Fibroblast of lung (primary cell): Measurements from ENCODE around the gene FILIP1L. TPM values are rescaled to one million over a fixed set of nuclear protein-coding genes. Genes with fewer than 3 reads are reported as not detected.

ENCODE experiments used
- DNase-seq, 2 donors: peaks; one replicate each; pipeline versions ENCODE4 v3.0.0 to v3.0.0-alpha.2; 2010; ENCODE audit warnings: low read depth in 2 of 2
- H2AFZ ChIP-seq: 2 replicates; pipeline ENCODE4 v1.5.1; 2012; ENCODE audit warnings: low read length, control low read depth, inconsistent platforms
- H3K27ac ChIP-seq: 2 replicates; pipeline ENCODE4 v1.5.1; 2011; ENCODE audit warnings: low read length, control low read depth; ENCODE audit not compliant: insufficient read depth
- H3K27me3 ChIP-seq: 2 replicates; pipeline ENCODE4 v1.5.1; 2011; ENCODE audit warnings: mild to moderate bottlenecking, low read length; ENCODE audit not compliant: control insufficient read depth, insufficient read depth
- H3K36me3 ChIP-seq: 2 replicates; pipeline ENCODE4 v1.5.1; 2011; ENCODE audit warnings: low read length; ENCODE audit not compliant: control insufficient read depth, insufficient read depth
- H3K4me1 ChIP-seq: 2 replicates; pipeline ENCODE4 v1.5.1; 2011; ENCODE audit warnings: low read length; ENCODE audit not compliant: control insufficient read depth, insufficient read depth; ENCODE audit errors: extremely low read depth
- H3K4me2 ChIP-seq: 2 replicates; pipeline ENCODE4 v1.5.1; 2011; ENCODE audit warnings: low read length, control low read depth; ENCODE audit not compliant: insufficient read depth; ENCODE audit errors: extremely low read depth
- H3K4me3 ChIP-seq, 4 experiments: fragments of 200-600 bp in 1 of 4; sonication (generic) in 1 of 4; replicated peaks in 1 of 4; 2 replicates each; pipeline ENCODE4 v1.5.1; 2011 to 2016; ENCODE audit warnings: low read length in 4 of 4, low read depth in 3 of 4, mild to moderate bottlenecking in 3 of 4, control low read depth in 2 of 4, inconsistent platforms in 1 of 4, mixed read lengths in 1 of 4; ENCODE audit not compliant: insufficient read depth in 1 of 4; ENCODE audit errors: control extremely low read depth in 1 of 4
- H3K79me2 ChIP-seq: 2 replicates; pipeline ENCODE4 v1.5.1; 2012; ENCODE audit warnings: mild to moderate bottlenecking, low read length, inconsistent platforms; ENCODE audit not compliant: control insufficient read depth, insufficient read depth
- H3K9ac ChIP-seq: 2 replicates; pipeline ENCODE4 v1.5.1; 2011; ENCODE audit warnings: mild to moderate bottlenecking, low read length, control low read depth; ENCODE audit not compliant: insufficient read depth
- H3K9me3 ChIP-seq: 2 replicates; pipeline ENCODE4 v1.5.1; 2012; ENCODE audit warnings: low read depth, low read length; ENCODE audit not compliant: control insufficient read depth, insufficient read depth
- H4K20me1 ChIP-seq: 2 replicates; pipeline ENCODE4 v1.5.1; 2011; ENCODE audit warnings: low read length; ENCODE audit not compliant: control insufficient read depth, insufficient read depth; ENCODE audit errors: extremely low read depth
- CTCF ChIP-seq, 2 donors: IDR thresholded peaks in 1 of 2; conservative IDR thresholded peaks in 1 of 2; 1 replicate in 1 of 2; 2 replicates in 1 of 2; pipeline ENCODE4 v1.5.1; 2011 to 2012; ENCODE audit warnings: low read length in 2 of 2, control low read depth in 1 of 2, inconsistent platforms in 1 of 2, low read depth in 1 of 2, mild to moderate bottlenecking in 1 of 2
- EZH2 ChIP-seq: IDR thresholded peaks from 2 replicates; pipeline ENCODE4 v1.5.1; 2012; ENCODE audit warnings: low read length, control low read depth, mild to moderate bottlenecking; ENCODE audit errors: missing control alignments
- polyA plus RNA-seq, 2 donors: library from polyadenylated mRNA; depleted of rRNA in 1 of 2; stranded (reverse) in 1 of 2; unstranded in 1 of 2; fragments of >200 nt; gene quantifications; 2 replicates each; pipeline ENCODE4 v1.2.1, GENCODE V29; 2011 to 2012; ENCODE audit warnings: missing spikeins in 1 of 2
- total RNA-seq: library from RNA; depleted of rRNA; stranded (reverse); fragments of >200 nt; gene quantifications from 2 replicates; pipeline ENCODE4 v1.2.1, GENCODE V29; 2014

The FILIP1L gene
- total and polyA plus RNA-seq, 2 donors (not counting 1 experiment from before 2014, with no cell fraction given) = 92.8 to 126 TPM

GRCh38 chr3:100110162-100110561 lies 4.1 kb downstream of the FILIP1L start:
- Histone ChIP-seq H3K27ac (no peak overlapping the region), H3K36me3 (no peaks in the 10 kb centered on the region), H3K9ac (no peak overlapping the region), H3K4me3 (no peak overlapping the region), H2AFZ (no peak overlapping the region), H3K4me2 (no peak overlapping the region), H3K27me3 (no peaks in the 10 kb centered on the region), H3K79me2 (no peaks in the 10 kb centered on the region), H3K9me3 (no peaks in the 10 kb centered on the region), H3K4me1 (peaks cover 3% of the 10 kb centered on the region), H4K20me1 (no peaks in the 10 kb centered on the region)
- DNase-seq = no peak
- TF ChIP-seq CTCF (conservative IDR thresholded peaks at IDR 0.05 in 1 of 2, IDR thresholded peaks at IDR 0.05 in 1 of 2; ENCODE audit: low read depth in 1 of 2, low read length in 2 of 2) = no peak
- no peak for TF ChIP-seq EZH2

- H3K9ac ChIP-seq = no peak overlapping the region
- H3K4me1 ChIP-seq = peaks cover 8% of the 10 kb centered on the region
- TF ChIP-seq EZH2 = no peak
- TF ChIP-seq CTCF (conservative IDR thresholded peaks at IDR 0.05 in 1 of 2, IDR thresholded peaks at IDR 0.05 in 1 of 2; ENCODE audit: low read depth in 1 of 2, low read length in 2 of 2) = no peak
- H3K9me3 ChIP-seq = no peaks in the 10 kb centered on the region
- H3K79me2 ChIP-seq = no peaks in the 10 kb centered on the region
- no peak overlapping the region for H2AFZ ChIP-seq
- no peak for DNase-seq
- no peak overlapping the region for H3K27ac ChIP-seq
- H4K20me1 ChIP-seq = no peaks in the 10 kb centered on the region
- no peak overlapping the region for H3K4me2 ChIP-seq
- no peaks in the 10 kb centered on the region for H3K27me3 ChIP-seq
- no peaks in the 10 kb centered on the region for H3K36me3 ChIP-seq
- no peak overlapping the region for H3K4me3 ChIP-seq
These were observed 5.7 kb downstream of the FILIP1L start for GRCh38 chr3:100108464-100109079.

- H3K36me3 ChIP-seq = no peaks in the 10 kb centered on the region
- H3K4me2 ChIP-seq = no peak overlapping the region
- H3K9me3 ChIP-seq = no peaks in the 10 kb centered on the region
- no peak overlapping the region for H3K4me3 ChIP-seq
- H3K79me2 ChIP-seq = no peaks in the 10 kb centered on the region
- no peaks in the 10 kb centered on the region for H3K27me3 ChIP-seq
- H2AFZ ChIP-seq = no peak overlapping the region
- no peaks in the 10 kb centered on the region for H4K20me1 ChIP-seq
- TF ChIP-seq CTCF (conservative IDR thresholded peaks at IDR 0.05 in 1 of 2, IDR thresholded peaks at IDR 0.05 in 1 of 2; ENCODE audit: low read depth in 1 of 2, low read length in 2 of 2) (no peak), EZH2 (no peak)
- DNase-seq = peak; percentile 40 to 71
- no peak overlapping the region for H3K27ac ChIP-seq
- no peak overlapping the region for H3K9ac ChIP-seq
- peaks cover 8% of the 10 kb centered on the region for H3K4me1 ChIP-seq
These were observed 7.0 kb downstream of the FILIP1L start for GRCh38 chr3:100107221-100107814.
